Measurements from ENCODE around the gene CLINT1.

CLINT1 gene

DNA sequence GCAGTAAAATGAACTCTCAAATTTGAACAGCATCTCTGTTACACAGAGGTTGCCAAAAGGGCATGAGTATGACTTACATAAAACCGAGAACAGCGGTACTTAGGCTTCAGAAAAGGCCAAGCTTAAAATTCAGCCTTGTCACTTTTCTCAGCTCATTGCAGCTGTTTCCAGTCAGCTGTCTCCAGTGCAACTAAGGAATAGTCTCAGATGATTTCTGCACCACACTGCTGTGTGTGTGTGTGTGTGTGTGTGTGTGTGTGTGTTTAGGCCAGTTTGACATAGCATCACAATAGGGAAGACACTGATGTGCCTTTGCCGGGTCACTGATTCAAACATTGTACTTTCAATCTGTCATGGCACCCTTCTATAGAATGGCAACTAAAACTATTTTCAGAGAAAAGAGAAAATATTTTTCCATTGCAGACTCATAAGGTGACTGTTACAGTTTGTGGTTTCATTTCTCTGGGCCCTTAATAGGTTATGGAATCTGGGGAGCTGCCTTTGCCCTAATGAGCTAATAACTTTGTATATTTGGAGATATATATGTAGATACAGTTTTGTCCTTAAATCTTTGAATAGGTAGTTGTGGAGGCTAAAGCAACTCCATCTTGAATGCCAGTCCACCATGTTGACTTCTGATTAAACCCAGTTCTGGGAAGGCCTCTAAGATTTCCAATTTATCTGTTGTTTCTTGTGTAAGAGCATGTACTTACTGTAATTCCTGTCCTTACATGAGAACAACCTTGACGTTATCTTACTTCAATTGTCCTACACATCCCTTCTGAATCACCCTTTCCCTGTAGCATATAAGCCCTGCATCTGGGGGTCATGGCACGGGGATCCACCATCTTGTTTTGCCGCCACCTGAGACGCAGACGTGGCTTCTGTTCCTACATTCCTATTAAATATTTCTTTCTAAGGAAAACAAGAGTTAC is 110.9 kb downstream of the CLINT1 start:
- FAIRE-seq (no peak), DNase-seq (ENCODE audit: insufficient read length, low spot score) (no peak)
- TF ChIP-seq POLR2A (IDR thresholded peaks at IDR 0.05; ENCODE audit: low read depth, low read length), result no peak

DNA sequence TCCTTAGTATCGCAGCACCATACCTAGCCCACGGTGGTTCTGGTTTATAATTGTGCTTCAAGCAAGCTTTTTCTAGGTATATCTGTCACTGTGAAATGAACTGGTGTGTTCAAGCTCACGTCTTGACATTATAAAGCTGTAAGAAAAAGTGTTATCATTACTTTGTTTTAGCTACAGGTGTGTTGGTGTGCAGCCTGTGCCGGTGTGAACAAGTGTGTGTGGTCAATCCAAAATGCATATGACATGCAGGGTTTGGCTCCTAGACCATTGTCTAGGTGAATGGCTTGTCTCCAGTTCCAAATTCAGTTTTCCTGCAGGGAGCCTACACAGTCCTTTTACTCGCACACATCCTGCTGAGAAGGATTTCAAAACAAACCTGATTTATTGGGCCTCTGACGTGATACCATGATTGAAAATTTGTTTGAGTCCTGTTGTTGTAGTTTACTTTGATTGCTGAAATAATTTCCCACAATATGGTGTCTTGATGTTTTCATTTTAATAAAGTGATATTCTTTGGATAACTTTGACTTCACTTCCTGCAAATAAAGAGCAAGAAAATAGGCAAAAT is 111.7 kb downstream of the CLINT1 start:
- TF ChIP-seq POLR2A (IDR thresholded peaks at IDR 0.05; ENCODE audit: low read depth, low read length), result no peak
- FAIRE-seq (no peak), DNase-seq (ENCODE audit: insufficient read length, low spot score) (no peak)

DNA sequence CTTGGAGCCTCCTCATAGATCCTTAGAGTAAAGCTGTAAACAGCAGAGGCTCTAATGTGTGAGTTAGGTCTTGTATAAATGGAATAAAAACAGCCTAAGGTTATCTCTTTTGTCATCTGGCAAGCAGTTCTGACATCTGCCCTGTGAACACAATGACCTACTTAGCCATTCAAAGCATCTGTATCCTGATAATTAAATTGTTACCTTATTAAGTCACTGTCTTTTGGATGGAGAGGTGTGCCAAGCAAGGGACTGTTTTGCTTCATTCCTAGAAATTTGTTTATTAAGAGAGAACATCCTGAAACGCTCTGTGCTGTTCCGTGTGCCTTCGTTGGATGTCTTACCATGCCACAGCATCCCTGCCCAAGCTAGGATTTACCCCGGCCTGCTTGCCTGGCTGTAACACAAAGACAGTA is 113.9 kb downstream of the CLINT1 start:
- DNase-seq (ENCODE audit: insufficient read length, low spot score) (no peak), FAIRE-seq (no peak)
- no peak for TF ChIP-seq POLR2A (IDR thresholded peaks at IDR 0.05; ENCODE audit: low read depth, low read length)

DNA sequence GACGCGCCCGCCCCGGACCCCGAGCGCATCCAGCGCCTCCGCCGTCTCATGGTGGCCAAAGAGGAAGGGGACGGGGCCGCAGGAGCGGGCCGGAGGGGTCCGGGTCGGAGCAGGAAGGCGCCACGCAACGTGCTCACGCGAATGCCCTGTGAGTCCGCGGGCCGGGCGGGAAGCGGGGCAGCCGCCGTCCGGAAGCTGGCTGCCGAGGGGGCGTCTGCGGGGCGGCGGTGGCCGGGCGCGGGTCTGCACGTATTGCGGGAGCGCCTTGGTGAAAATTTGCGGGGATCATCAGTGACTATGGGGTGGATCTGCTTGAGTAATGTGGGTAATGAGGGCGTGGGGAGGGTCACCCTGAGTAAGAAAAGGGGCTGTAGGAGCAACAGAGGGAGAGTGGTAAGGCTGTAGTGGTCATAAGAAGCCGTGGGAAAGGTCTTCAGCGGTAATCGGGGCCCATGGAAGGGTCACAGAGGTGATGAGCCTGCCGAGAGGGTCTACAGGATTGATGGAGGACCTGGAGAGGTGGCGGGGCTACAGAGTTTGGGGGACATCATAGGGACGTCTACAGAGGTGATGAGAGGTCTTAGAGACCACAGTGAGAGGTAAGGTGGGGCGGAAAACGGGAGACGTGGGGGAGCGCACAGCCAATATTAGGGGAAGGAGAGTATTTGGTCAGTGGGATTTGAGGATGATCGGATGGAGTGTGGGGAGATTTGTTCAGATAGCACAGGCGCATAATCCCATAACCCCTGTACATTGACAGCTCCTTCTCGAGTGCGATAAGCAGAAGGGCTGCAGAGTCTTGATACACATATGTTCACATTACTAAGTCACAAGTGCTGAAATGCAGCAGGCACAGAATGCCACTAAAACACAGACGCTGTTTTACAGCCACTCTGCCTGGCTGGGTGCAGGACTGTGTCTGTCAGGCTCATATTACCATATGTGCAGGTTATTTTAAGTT is 114.6 kb downstream of the CLINT1 start:
- DNase-seq (ENCODE audit: insufficient read length, low spot score) (no peak), FAIRE-seq (no peak)
- no peak for TF ChIP-seq POLR2A (IDR thresholded peaks at IDR 0.05; ENCODE audit: low read depth, low read length)

DNA sequence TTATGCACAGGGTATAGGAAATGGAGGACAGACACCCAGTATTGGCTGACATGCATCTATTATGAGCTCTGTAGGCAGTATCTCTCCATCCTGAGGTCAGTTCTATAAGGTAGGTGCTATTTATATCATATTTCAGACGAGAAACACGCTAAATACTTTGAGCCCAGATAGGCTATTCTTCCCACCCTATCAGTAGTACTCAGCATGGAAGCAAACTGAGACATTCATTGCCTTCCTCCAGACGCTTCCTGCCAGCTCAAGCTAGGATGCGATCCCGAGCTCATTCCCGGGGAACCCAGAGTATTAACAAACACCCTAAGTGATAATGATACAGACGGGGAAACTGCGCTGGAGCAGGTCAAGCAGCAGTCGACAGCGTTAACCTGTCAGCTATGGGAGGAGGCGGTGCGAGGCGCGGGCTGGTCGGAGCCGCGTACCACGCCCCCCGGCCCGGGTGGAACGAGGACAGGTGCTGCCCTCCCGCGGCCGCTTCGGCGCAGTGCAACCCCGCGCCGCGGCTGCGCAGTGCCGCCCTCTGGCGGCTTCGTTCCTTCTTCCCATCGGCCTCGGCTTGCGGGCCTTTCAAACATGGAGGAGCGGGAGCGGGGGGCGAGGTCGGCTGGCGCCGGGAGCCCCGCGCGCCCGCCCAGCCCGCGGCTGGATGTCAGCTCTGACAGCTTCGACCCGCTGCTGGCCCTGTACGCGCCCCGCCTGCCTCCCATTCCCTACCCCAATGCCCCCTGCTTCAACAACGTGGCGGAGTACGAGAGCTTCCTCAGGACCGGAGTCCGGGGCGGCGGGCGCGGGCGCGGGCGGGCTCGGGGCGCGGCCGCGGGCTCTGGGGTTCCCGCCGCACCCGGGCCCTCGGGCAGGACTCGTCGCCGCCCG is 115.5 kb downstream of the CLINT1 start, which contains the start of gene LSM11:
Gene LSM11 (plus strand): TSS at position 550 of the 888 bp plus-strand sequence. CDS start 39 bp downstream, at position 589.
- FAIRE-seq (peak; percentile 60), DNase-seq (ENCODE audit: insufficient read length, low spot score) (peak; percentile 89)
- peak; percentile 52 for TF ChIP-seq POLR2A (IDR thresholded peaks at IDR 0.05; ENCODE audit: low read depth, low read length)

DNA sequence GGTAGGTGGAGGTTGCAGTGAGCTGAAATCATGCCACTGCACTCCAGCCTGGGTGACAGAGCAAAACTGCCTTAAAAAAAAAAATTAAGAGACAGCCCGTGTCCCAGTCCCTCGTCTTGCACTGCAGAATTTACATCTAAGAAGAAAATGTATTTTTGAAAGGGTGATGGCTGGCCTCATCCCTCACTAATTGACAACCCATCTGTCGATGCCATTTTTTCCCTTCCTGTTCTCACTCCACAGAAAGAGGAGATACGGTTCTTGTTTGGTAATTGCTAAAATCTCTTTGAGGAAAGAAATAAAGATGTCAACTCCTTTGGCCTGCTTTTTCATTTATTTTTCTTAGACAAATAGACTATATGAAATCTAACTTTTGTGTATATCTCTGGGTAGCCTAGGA is 117.8 kb downstream of the CLINT1 start:
- FAIRE-seq (no peak), DNase-seq (ENCODE audit: insufficient read length, low spot score) (no peak)
- no peak for TF ChIP-seq POLR2A (IDR thresholded peaks at IDR 0.05; ENCODE audit: low read depth, low read length)

DNA sequence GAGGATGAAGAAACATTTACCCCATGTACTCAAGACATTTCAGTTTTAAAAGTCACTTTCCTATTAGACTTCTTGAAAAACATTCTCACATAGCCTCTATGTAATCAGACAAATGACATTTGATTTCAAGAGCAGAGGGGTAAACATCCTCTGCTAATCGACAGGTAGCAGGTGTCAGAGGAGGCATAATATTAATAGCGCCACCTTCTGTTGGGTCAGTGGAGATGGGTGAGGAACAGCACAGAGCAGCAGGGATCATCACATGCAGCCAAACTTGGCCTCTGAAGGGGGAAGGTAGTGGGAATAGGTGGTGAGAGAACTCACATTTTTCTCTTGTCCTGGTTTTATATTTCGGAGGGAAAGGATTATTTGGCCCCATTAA is 118.7 kb downstream of the CLINT1 start:
- DNase-seq (ENCODE audit: insufficient read length, low spot score) (no peak), FAIRE-seq (no peak)
- TF ChIP-seq POLR2A (IDR thresholded peaks at IDR 0.05; ENCODE audit: low read depth, low read length), result no peak

DNA sequence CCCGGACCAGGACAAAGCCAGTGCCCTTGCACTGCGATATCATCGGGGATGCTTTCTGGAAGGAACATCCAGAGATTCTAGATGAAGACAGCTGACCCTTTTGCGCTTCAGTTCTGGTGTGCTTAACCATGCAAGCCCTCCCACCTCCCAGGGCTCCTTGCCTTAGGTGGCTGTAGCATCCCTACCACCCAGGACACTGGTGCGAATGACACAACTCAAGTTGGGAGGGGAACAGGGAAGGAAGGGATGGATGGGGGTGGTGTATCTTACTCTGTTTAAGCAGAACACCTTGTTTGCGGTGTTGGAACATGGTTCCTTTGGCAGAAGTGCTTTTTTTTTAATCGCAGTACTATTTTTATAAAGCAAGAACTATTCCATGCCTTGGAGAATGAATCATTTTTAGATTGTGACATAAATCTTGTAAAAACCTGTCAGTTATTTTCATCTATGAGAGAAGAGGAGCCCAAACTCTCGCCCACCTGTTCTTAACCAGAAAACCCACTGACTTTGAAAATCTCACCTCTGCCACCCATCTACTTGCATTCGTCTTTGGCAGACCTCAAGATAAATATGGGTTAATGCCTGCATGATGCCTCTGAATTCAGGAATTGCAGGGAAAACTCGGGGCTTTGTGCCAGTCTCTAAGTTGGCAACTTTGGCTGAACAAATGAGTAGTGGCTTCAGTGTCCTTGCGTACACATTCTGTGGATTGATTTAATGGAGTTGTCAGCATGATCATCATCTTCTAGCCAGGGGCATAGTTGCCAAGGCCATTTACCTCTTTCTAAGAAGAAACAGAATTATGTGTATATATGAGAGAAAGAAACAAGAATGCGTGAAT is 119.3 kb downstream of the CLINT1 start:
- DNase-seq (ENCODE audit: insufficient read length, low spot score) (no peak), FAIRE-seq (no peak)
- no peak for TF ChIP-seq POLR2A (IDR thresholded peaks at IDR 0.05; ENCODE audit: low read depth, low read length)

DNA sequence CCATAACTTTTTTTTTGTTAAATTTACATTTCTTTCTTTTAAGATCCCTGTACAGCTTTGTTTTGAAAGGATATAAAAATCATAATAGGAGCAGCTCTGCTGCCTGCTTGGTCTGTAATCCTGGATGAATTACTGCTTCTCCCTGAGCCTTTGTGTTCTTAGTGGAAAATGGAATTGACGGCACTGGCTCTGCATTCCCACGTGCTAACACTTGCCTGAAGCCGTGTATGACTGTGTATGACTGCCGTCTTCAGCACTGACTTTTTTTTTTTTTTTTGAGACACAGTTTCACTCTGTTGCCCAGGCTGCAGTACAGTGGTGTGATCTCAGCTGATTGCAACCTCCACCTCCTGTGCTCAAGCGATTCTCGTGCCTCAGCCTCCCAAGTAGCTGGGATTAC is 123.0 kb downstream of the CLINT1 start:
- DNase-seq (ENCODE audit: insufficient read length, low spot score) (no peak), FAIRE-seq (no peak)
- TF ChIP-seq POLR2A (IDR thresholded peaks at IDR 0.05; ENCODE audit: low read depth, low read length), result no peak
